IPS-11a (cell line): ENCODE results near the gene ABCA6.
"Not testable (repeated sequence)": the region's sequence is repeated elsewhere in the genome, so short reads cannot be mapped to it uniquely, and the experiment has no call there.

Source experiments
- H3K4me3 ChIP-seq: one replicate; pipeline ENCODE4 v1.5.1; 2013; ENCODE audit warnings: low read depth, low read length, control low read depth

ABCA6 gene, protein sequence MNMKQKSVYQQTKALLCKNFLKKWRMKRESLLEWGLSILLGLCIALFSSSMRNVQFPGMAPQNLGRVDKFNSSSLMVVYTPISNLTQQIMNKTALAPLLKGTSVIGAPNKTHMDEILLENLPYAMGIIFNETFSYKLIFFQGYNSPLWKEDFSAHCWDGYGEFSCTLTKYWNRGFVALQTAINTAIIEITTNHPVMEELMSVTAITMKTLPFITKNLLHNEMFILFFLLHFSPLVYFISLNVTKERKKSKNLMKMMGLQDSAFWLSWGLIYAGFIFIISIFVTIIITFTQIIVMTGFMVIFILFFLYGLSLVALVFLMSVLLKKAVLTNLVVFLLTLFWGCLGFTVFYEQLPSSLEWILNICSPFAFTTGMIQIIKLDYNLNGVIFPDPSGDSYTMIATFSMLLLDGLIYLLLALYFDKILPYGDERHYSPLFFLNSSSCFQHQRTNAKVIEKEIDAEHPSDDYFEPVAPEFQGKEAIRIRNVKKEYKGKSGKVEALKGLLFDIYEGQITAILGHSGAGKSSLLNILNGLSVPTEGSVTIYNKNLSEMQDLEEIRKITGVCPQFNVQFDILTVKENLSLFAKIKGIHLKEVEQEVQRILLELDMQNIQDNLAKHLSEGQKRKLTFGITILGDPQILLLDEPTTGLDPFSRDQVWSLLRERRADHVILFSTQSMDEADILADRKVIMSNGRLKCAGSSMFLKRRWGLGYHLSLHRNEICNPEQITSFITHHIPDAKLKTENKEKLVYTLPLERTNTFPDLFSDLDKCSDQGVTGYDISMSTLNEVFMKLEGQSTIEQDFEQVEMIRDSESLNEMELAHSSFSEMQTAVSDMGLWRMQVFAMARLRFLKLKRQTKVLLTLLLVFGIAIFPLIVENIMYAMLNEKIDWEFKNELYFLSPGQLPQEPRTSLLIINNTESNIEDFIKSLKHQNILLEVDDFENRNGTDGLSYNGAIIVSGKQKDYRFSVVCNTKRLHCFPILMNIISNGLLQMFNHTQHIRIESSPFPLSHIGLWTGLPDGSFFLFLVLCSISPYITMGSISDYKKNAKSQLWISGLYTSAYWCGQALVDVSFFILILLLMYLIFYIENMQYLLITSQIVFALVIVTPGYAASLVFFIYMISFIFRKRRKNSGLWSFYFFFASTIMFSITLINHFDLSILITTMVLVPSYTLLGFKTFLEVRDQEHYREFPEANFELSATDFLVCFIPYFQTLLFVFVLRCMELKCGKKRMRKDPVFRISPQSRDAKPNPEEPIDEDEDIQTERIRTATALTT (N-terminal part only)

DNA sequence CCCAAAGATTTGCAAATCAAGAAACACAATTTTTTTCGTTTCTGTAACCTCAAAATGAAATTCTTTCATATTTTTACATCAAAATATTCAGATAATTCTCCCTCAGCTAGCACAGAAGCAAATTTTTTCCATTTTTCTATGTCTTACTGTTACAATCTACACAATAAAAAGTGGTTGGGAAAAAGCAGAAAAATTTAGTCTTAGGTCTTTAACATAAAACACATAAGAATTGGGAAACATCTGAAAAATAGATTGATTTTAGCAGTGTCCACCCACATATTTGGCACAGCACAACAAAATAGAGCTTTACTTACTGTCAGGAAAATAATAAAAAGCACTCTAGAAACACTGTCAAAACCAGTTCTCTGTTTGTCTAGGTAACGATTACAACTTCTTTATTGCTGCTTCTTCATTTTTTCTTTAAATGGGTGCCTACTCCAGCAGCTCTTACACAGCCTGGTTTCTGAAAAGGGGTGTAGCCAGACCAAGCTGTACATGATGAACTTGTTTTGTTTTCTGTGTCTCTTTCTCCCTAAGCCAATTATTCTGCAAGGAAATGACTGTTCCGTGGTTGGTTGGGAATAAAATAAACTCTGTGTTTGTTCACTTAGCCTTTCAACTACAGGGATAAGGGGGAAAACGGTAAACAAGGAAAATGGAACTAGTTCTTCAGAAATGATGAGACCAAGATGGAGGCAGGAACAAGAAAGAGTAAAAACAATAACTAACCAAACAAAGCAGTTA lies at the start of gene ABCA6:
ABCA6 (minus strand) TSS at position 465 of the 744 bp plus-strand sequence. CDS start 1,192 bp downstream, outside the sequence.
- H3K4me3 ChIP-seq = no peak within 1 kb of the TSS

DNA sequence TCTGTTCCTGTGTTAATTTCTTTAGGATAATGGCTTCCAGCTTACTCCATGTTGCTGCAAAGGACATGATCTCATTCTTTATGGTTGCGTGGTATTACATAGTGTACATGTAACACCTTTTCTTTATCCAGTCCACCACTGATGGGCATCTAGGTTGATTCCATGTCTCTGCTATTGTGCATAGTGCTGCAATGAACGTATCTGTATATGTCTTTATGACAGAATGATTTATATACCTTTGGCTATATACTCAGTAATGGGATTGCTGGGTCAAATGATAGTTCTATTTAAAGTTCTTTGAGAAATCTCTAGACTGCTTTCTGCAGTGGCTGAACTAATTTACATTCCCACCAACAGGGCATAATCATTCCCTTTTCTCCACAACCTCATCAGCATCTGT lies 47.1 kb upstream of the ABCA6 start:
- H3K4me3 ChIP-seq = no peak overlapping the region

DNA sequence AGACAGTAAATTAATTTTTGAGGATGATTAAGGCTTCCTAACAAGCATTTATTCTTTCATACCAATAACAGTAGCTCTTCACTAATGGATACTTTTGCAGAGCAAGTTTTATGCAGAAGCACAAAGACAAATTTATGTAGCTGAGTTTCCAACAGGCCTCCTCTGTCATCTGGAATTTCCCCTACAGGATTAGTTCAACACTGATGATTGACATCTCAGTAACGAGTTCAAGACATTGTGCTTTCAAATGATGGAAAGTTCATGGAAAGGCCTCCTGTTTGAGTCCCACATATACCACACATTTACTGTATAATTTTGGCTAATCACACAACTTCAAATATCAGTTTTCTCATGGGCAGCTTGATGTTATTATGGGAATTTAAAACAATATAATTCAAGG lies 46.4 kb upstream of the ABCA6 start:
- no peak overlapping the region for H3K4me3 ChIP-seq

DNA sequence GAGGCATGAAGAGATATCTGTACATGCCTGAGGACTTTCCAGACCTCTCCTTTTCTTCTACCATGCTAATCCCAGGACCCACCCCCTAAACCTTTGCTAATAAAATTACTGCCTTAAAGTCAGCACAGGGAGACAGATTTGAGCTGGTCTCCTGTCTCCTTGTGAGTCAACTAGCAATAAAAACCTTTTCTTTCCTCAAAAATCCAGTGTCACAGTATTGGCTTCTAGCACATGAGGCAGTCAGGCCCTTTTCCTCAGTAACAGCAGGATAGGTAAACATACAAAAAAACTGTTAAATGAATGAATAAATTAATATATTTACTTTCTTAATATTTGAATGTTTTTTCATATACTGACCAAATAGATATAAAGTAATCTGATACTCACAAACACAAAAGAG lies 45.6 kb upstream of the ABCA6 start:
- H3K4me3 ChIP-seq = no peak overlapping the region

DNA sequence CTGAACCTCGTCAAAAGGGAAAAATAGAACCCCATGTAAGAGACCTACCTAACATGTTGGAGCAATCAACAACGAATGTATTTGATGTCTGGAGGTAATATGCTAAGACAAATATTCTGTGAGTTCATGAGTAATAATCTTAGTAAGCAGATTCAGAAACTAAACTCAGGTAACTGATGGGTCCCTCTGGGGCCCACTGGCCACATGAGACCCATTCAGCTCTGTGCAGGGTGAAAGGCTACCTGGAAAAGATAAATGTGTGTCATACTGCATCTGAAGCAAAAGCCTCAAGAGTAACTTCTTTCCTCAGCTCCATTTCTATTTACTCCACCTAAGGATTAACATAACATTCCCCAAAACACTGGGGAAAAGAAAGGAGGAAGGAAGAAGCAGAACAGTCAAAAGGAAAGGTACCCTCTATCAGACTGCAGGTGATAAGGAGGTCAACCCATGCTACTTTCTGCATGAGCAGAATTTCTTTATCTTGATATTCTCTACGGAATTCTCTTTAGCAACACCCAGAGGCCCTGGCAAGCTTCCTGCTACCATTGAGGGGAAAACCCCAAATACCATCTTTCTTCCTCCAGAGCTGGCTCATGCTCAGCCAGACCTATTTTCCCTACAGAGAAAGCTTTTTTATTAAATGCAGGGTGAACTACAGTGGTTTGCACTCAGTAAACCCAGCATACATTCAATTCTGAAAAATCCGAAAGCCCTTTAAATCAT lies 37.7 kb upstream of the ABCA6 start:
- H3K4me3 ChIP-seq = no peak overlapping the region

DNA sequence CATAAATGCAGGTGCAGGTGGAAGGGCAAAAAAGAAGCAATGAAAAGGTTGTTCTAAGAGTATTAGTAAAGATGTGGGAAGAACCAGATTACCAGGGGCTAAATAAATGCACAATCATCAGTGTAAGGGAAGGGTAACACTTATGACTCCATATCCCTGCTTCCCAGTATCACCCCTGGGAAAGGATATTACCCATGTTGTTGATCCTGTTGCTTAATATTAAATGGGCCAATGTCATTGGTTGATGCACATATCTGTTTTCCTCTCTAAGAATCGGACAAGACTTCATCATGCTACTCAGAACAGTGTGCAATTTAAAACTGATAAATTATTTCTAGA lies 34.7 kb upstream of the ABCA6 start:
- no peak overlapping the region for H3K4me3 ChIP-seq

DNA sequence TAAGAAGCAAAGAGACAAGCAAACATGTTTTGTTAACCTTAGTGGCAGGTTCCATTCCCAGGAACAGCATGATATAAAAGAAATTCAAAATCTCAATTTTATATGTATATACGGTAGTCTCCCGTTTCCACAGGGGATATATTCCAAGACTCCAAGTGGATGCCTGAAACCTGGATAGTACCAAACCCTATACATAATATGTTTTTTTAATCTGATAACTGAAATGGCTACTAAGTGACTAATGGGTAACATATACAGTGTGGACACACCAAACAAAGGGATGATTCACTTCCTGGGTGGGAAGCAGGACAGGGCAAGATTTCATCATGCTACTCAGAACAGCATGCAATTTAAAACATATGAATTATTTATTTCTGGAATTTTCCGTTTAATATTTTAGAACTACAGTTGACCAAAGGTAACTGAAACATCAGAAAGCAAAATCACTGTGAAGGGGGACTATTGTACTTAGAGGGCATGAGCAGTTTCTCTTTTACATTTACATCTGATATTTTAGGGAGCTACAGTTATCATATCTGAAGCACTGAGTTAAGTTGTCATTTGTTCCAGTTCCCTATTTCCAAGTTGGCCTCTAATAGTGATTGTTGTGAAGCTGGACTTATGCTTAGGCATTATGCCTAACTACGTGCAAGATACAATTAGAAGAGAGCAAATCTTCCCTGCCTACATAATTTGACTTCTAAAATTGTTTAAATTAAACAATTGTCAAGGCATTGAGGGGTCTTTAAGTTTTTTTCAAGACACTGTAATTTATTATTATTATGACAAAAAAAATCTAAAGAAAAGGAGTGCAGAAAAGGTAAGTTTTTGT lies 34.1 kb upstream of the ABCA6 start:
- no peak overlapping the region for H3K4me3 ChIP-seq

DNA sequence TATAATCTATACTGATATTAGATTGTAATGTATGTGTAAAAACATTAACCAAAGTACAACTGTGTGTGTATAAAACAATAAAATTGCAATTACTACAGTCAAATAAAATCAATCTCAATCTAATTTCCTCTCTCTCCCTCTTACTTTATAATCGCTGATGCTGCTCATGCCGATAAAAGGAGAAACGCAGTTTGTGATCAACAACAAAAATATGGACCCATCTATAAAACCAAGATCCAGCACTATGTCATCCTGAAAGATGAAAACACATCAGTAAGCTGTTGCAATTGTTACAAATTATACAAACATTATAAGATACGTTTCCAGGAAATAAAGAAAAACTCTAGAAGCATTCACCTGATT lies 33.5 kb upstream of the ABCA6 start:
- H3K4me3 ChIP-seq = no peak overlapping the region

DNA sequence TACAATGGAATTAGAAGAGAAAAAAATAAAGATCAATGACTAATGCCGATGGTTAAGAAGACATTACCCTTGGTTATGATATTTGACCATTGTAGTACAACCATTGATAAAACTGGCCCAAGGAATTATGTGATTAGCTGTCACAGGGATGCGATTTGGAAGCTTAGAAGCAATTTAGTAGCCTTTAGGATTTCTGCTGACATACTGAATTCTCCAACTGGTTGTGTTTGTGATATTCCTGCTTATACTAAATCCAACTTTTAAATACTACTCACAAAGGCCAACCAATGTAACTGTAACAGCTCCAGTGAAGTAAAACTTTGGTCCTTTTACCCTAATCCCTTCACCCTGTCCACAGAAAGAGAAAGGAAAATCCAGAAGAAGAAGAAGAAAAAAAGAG lies 31.4 kb upstream of the ABCA6 start:
- H3K4me3 ChIP-seq = no peak overlapping the region

DNA sequence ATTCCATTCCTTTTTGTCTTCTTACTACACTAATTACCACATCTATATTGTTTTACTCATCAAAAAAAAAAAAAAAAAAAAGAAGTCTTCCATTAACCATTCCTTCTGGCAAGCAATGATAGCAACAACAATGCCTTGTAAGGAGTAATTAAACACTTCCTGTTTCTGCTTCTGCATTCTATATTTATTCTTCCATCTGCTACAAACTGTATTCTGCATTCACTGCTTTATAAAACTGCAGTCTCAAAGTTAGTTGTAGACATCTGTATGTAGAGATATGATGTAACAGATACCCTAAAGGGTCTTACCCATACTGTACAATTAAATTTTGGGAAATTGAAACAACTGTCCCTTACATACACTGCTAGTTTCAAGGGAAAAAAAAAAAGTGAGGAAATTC lies 28.7 kb upstream of the ABCA6 start:
- no peak overlapping the region for H3K4me3 ChIP-seq

DNA sequence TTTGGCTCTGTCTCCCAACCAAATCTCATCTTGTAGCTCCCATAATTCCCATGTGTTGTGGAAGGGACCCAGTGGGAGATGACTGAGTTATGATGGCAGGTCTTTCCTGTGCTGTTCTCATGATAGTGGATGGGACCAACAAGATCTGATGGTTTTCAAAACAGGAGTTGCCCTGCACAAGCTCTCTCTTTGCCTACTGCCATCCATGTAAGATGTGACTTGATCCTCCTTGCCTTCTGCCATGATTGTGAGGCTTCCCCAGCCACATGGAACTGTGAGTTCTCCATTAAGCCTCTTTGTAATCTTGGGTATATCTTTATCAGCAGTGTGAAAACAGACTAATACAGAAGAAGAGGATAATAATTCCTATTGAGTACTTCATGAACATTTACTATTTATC lies 26.9 kb upstream of the ABCA6 start:
- H3K4me3 ChIP-seq = not testable (repeated sequence)

DNA sequence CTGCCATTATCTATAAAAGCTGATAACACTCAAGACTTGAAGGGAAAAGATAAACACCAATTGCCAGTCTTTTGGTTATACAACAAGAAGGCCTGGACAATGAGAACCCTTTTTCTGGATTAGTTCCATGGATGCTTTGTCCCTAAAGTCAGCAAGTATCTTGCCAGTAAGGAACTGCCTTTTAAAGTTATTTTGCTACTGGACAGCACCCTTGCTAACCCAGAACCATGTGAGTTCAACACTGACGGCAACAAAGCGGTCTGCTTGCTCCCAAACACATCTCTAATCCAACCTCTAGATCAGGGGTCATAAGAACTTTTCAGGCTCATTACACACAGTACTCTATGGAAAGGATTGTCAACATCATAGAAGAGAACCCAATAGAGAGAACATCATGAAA lies 25.3 kb upstream of the ABCA6 start:
- no peak overlapping the region for H3K4me3 ChIP-seq

DNA sequence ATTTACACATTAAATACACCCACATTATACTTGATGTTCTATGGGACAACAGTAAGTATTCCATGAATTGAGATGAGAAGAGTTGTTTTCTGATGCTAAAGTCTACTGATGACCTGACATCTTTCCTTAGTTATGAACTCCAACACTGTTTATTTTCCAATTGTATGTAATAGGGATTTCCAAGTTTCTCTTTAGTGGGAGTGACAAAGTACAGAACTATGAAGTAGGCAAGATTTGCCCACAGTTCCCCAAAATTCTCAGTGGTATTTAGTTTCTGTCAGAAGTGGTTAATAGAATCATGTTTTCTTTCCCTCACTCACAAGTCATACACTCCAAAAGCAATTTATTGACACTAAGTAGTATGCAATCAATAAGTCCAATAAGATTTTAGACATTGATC lies 22.5 kb upstream of the ABCA6 start:
- H3K4me3 ChIP-seq = no peak overlapping the region

DNA sequence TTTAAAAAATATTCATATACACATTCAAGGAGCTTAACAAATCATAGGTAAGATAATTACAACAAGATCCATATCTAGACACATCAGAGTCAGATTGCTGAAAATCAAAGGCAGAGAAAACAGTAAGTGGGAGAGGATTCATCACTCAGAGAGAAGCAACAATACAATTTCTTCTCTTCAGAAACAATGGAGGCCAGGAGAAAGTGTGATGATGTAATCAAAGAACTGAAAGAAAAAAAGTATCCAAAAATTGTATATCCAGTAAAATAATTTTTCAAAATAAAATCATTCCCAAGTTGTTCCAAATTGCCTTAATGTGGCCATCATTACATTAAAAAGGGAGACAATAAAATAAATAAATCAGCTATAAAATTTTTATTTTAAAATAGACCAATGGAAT lies 17.7 kb upstream of the ABCA6 start:
- H3K4me3 ChIP-seq = no peak overlapping the region

DNA sequence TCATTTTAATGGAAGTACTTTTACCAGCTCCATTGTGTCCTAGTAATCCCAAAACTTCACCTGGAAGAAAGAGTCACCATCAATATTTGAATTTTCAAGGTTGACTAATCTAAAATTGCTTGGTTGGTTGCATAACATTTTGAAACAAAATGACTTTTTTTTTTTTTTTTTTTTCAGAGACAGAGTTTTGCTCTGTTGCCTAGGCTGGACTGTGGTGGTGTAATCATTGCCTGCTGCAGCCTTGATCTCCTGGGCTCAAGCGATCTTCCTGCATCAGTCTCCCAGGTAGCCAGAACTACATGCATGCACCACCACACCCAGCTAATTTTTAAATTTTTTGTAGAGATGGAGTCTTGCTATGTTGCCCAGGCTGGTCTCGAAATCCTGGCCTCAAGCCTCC lies 12.6 kb upstream of the ABCA6 start:
- no peak overlapping the region for H3K4me3 ChIP-seq

DNA sequence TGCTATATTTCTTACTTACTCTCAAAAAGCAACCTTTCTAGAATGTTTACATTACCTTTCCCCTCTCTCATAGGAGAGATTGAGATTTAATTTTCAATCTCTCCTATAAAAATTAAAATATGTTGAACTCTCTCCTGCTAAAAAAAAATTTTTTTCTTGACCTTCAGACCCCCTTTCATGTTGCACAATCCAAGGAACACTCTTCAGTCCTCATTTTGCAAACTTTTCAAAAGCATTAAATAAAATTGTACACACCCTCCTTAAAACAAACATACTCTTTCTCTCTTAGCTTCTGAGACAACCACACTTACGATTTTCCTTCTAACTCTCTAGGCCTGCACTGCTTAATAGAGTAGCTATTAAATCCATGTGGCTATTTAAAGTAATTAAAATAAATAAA lies 8.6 kb upstream of the ABCA6 start:
- no peak overlapping the region for H3K4me3 ChIP-seq

DNA sequence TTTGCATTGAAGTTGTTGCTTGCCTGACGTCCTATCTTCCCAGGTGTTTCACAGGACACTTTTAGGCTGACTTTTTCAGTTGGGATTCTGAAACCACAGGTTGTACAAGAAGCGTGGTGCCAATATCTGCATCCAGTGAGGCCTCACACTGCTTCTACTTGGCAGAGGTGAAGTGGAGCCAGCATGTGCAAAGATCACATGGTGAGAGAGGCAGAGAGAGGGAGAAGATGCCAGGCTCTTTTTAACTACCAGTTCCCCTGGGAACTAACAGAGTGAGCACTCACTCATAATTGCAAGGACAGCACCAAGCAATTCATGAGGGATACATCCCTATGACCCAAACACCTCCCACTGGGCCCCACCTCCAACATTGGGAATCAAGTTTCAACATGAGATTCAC lies 5.8 kb upstream of the ABCA6 start:
- no peak overlapping the region for H3K4me3 ChIP-seq

DNA sequence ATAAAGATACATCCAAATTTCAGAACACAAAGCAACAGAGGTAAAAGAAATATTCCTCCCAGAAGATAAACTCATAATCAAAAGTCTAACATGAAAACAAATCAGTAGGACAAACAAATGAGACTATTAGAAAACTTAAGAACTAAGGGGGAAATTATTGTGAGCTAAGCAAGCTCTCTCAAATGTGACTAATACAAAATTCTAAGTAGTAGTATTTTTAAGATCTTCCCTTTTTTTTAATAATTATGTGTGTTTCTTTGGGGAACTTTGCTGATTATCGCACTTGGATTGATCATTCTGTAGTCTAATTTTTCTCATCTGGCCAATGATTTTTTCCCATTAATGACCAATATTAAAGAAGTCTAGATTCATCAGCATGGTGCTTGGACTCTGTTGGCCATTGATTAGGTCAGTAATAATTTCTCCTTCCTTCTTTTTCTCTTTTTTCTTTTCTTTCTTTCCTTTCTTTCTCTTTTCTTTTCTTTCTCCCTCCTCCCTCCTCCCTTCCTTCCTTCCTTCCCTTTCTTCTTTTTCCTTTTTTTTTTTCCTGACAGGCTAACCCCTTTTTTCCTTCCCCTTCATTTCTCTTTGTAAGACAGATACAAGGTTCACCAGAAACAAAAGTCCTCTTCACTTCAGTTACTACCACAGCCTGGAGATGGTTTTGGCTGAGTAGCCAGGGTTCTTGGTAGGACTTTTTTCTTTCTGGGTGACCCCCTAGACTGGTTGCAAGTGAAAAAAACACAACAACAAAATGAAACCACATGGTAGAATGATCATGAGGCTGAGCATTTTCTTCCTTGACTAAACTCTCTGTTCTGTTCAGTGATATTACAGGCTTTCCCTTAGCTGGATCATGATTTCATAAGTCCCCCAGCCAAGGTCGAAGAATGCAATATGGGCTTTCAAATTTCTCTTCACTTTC lies 2.9 kb upstream of the ABCA6 start:
- H3K4me3 ChIP-seq = no peak overlapping the region
